SK-N-SH (cell line): Measurements from ENCODE around the gene WWP2. TPM values are rescaled to one million over a fixed set of nuclear protein-coding genes. Genes with fewer than 3 reads are reported as not detected.

ENCODE experiments used
- CTCF ChIA-PET: fragments of 300-600, 350-600 bp; formaldehyde crosslinking; extraction: SDS; loops from one replicate; lab custom pipeline; 2021; lab: Yijun Ruan, JAX
- POLR2A ChIA-PET: fragments of 350-600 bp; sonication (Branson Sonifier 250); formaldehyde crosslinking; extraction: SDS; loops from one replicate; lab custom pipeline; 2020; ENCODE audit warnings: antibody characterized with exemption, inconsistent platforms; lab: Yijun Ruan, JAX
- DNase-seq: peaks from one replicate; pipeline ENCODE4 v3.0.0; 2012
- H2AFZ ChIP-seq: fragments of 200-600 bp; sonication (generic); 2 replicates; pipeline ENCODE4 v1.8.1; 2016; ENCODE audit warnings: antibody characterized with exemption, mild to moderate bottlenecking, low read depth
- H3F3A ChIP-seq: fragments of 200-600 bp; sonication (generic); replicated peaks from 2 replicates; pipeline ENCODE3; 2016; ENCODE audit warnings: antibody characterized with exemption, mild to moderate bottlenecking; ENCODE audit not compliant: insufficient read depth
- H3K27ac ChIP-seq, 2 experiments: fragments of 200-500 bp in 1 of 2; fragments of 200-600 bp in 1 of 2; sonication (Bioruptor generic) in 1 of 2; sonication (generic), shearing (Covaris generic) in 1 of 2; 2 replicates each; pipeline versions ENCODE4 v1.5.1 to v1.6.1; 2014 to 2016; ENCODE audit warnings: low read depth in 2 of 2, inconsistent platforms in 1 of 2, low read length in 1 of 2, mild to moderate bottlenecking in 1 of 2, mixed read lengths in 1 of 2
- H3K27me3 ChIP-seq: fragments of 200-600 bp; sonication (generic), shearing (Covaris generic); 2 replicates; pipeline ENCODE4 v1.6.1; 2016; ENCODE audit warnings: mixed run types; ENCODE audit not compliant: insufficient read depth
- H3K36me3 ChIP-seq, 2 experiments: fragments of 200-500 bp in 1 of 2; fragments of 200-600 bp in 1 of 2; sonication (Bioruptor generic) in 1 of 2; sonication (generic) in 1 of 2; replicated peaks in 1 of 2; 2 replicates each; pipeline versions ENCODE3 to v1.5.1; 2014 to 2016; ENCODE audit warnings: low read length in 1 of 2, mild to moderate bottlenecking in 1 of 2; ENCODE audit not compliant: insufficient read depth in 2 of 2, control insufficient read depth in 1 of 2
- H3K4me1 ChIP-seq, 2 experiments: fragments of 200-500 bp in 1 of 2; fragments of 200-600 bp in 1 of 2; sonication (Bioruptor generic) in 1 of 2; sonication (generic), shearing (Covaris generic) in 1 of 2; 2 replicates each; pipeline versions ENCODE4 v1.5.1 to v1.6.1; 2014 to 2016; ENCODE audit warnings: low read depth in 1 of 2, low read length in 1 of 2, mixed run types in 1 of 2; ENCODE audit not compliant: insufficient read depth in 2 of 2, control insufficient read depth in 1 of 2
- H3K4me2 ChIP-seq: fragments of 200-600 bp; sonication (generic), shearing (Covaris generic); 2 replicates; pipeline ENCODE4 v1.6.1; 2017; ENCODE audit warnings: mixed run types
- H3K4me3 ChIP-seq, 2 experiments: fragments of 200-500 bp in 1 of 2; fragments of 200-600 bp in 1 of 2; sonication (Bioruptor generic) in 1 of 2; sonication (generic), shearing (Covaris generic) in 1 of 2; 2 replicates each; pipeline versions ENCODE4 v1.5.1 to v1.8.1; 2014 to 2016; ENCODE audit warnings: low read depth in 2 of 2, inconsistent platforms in 1 of 2, low read length in 1 of 2, mild to moderate bottlenecking in 1 of 2, mixed read lengths in 1 of 2, moderate library complexity in 1 of 2
- H3K79me2 ChIP-seq: fragments of 200-600 bp; sonication (generic); 2 replicates; pipeline ENCODE4 v1.8.1; 2017; ENCODE audit warnings: mild to moderate bottlenecking; ENCODE audit not compliant: insufficient read depth
- H3K9ac ChIP-seq: fragments of 200-600 bp; sonication (generic); 2 replicates; pipeline ENCODE4 v1.6.1; 2017; ENCODE audit warnings: mixed run types
- H3K9me2 ChIP-seq: fragments of 200-600 bp; sonication (generic); 2 replicates; pipeline ENCODE4 v1.6.1; 2017; ENCODE audit warnings: mixed run types
- H3K9me3 ChIP-seq: fragments of 200-600 bp; sonication (generic); 2 replicates; pipeline ENCODE4 v1.6.1; 2017; ENCODE audit warnings: mixed run types, mild to moderate bottlenecking, moderate library complexity
- H4K20me1 ChIP-seq: fragments of 200-600 bp; sonication (generic); 2 replicates; pipeline ENCODE4 v1.6.1; 2017; ENCODE audit warnings: mild to moderate bottlenecking, mixed run types; ENCODE audit not compliant: insufficient read depth
- FOSL2 ChIP-seq: IDR thresholded peaks from 2 replicates; pipeline ENCODE4 v1.4.0; 2012; ENCODE audit warnings: low read depth, mild to moderate bottlenecking, moderate library complexity, borderline replicate concordance
- FOXM1 ChIP-seq: IDR thresholded peaks from 2 replicates; pipeline ENCODE4 v1.4.0; 2012; ENCODE audit warnings: low read depth, mild to moderate bottlenecking
- JUND ChIP-seq: IDR thresholded peaks from 2 replicates; pipeline ENCODE4 v1.4.0; 2012
- RXRA ChIP-seq: IDR thresholded peaks from 2 replicates; pipeline ENCODE4 v1.4.0; 2012; ENCODE audit warnings: low read depth, mild to moderate bottlenecking, borderline replicate concordance
- SIN3A ChIP-seq: IDR thresholded peaks from 2 replicates; pipeline ENCODE4 v1.6.1; 2012; ENCODE audit warnings: low read depth, mild to moderate bottlenecking, low read length, moderate library complexity, borderline replicate concordance
- SMC3 ChIP-seq: IDR thresholded peaks from 2 replicates; pipeline ENCODE4 v1.6.1; 2012; ENCODE audit warnings: low read depth, low read length, improper control_type of control experiment
- USF1 ChIP-seq: IDR thresholded peaks from 2 replicates; pipeline ENCODE4 v1.4.0; 2012; ENCODE audit warnings: low read depth, borderline replicate concordance
- USF2 ChIP-seq: fragments of 150-350 bp; IDR thresholded peaks from 2 replicates; pipeline ENCODE4 v1.6.1; 2017; ENCODE audit warnings: antibody characterized with exemption, low read length, low read depth, borderline replicate concordance
- ZBTB33 ChIP-seq: IDR thresholded peaks from 2 replicates; pipeline ENCODE4 v1.4.0; 2012; ENCODE audit warnings: low read depth, borderline replicate concordance
- WGBS: methylation state at CpG from one replicate; pipeline ENCODE4 v1.1.6; 2017; ENCODE audit warnings: low lambda C conversion rate; 5-methylcytosine and 5-hydroxymethylcytosine counted together
- polyA plus RNA-seq, 3 experiments: library from polyadenylated mRNA; depleted of rRNA; stranded (reverse); fragments of >200 nt; gene quantifications; 2 replicates each; pipeline ENCODE4 v1.2.3, GENCODE V29; 2012
- TF ChIP-seq, protein P1 (sequence below): IDR thresholded peaks from 2 replicates; pipeline ENCODE4; 2012
- TF ChIP-seq, protein P2 (sequence below): IDR thresholded peaks from 2 replicates; pipeline ENCODE4 v1.6.1; 2012; ENCODE audit warnings: mild to moderate bottlenecking, low read depth, low read length, moderate library complexity
- TF ChIP-seq, protein P3 (sequence below): fragments of 150-350 bp; IDR thresholded peaks from 2 replicates; pipeline ENCODE4 v1.6.1; 2016; ENCODE audit warnings: mild to moderate bottlenecking, low read depth, low read length

Gene WWP2
- polyA plus RNA-seq, 1 of the 3 experiments (the other 2 are of a cell fraction): 13.3 TPM

GRCh38 chr16:69717066-69717465 is 45.1 kb upstream of the WWP2 start:
- no peak for DNase-seq
- Histone ChIP-seq H4K20me1 (no peaks in the 10 kb centered on the region), H3K79me2 (peaks cover 16% of the 10 kb centered on the region; the same call in 1 of the 2 replicates), H3K27ac (no peak overlapping the region), H3K27me3 (no peaks in the 10 kb centered on the region), H2AFZ (no peak overlapping the region), H3K36me3 (peaks cover 19 to 23% of the 10 kb centered on the region in 2 experiments), H3K9ac (no peak overlapping the region), H3K4me3 (no peak overlapping the region), H3K4me2 (no peak overlapping the region), H3F3A (peaks cover under 1% of the 10 kb centered on the region), H3K9me3 (no peaks in the 10 kb centered on the region), H3K9me2 (no peaks in the 10 kb centered on the region), H3K4me1 (no peaks in the 10 kb centered on the region)
- 83% methylated on average over 6 of the region's 6 CpGs for WGBS
- CTCF ChIA-PET: interaction anchor here (0.7 to 1.5 kb wide), 4 partner anchors 8 to 321 kb away, joined by 3 to 5 read pairs (median 4); partner anchors contain the start of gene NOB1
- no peak for TF ChIP-seq FOXM1
- TF ChIP-seq SMC3: no peak
- no peak for TF ChIP-seq SIN3A
- no peak for TF ChIP-seq ZBTB33
- TF ChIP-seq, protein P1, sequence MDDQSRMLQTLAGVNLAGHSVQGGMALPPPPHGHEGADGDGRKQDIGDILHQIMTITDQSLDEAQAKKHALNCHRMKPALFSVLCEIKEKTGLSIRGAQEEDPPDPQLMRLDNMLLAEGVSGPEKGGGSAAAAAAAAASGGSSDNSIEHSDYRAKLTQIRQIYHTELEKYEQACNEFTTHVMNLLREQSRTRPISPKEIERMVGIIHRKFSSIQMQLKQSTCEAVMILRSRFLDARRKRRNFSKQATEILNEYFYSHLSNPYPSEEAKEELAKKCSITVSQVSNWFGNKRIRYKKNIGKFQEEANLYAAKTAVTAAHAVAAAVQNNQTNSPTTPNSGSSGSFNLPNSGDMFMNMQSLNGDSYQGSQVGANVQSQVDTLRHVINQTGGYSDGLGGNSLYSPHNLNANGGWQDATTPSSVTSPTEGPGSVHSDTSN: no peak
- no peak for TF ChIP-seq RXRA
- no peak for TF ChIP-seq USF2
- TF ChIP-seq, protein P2, sequence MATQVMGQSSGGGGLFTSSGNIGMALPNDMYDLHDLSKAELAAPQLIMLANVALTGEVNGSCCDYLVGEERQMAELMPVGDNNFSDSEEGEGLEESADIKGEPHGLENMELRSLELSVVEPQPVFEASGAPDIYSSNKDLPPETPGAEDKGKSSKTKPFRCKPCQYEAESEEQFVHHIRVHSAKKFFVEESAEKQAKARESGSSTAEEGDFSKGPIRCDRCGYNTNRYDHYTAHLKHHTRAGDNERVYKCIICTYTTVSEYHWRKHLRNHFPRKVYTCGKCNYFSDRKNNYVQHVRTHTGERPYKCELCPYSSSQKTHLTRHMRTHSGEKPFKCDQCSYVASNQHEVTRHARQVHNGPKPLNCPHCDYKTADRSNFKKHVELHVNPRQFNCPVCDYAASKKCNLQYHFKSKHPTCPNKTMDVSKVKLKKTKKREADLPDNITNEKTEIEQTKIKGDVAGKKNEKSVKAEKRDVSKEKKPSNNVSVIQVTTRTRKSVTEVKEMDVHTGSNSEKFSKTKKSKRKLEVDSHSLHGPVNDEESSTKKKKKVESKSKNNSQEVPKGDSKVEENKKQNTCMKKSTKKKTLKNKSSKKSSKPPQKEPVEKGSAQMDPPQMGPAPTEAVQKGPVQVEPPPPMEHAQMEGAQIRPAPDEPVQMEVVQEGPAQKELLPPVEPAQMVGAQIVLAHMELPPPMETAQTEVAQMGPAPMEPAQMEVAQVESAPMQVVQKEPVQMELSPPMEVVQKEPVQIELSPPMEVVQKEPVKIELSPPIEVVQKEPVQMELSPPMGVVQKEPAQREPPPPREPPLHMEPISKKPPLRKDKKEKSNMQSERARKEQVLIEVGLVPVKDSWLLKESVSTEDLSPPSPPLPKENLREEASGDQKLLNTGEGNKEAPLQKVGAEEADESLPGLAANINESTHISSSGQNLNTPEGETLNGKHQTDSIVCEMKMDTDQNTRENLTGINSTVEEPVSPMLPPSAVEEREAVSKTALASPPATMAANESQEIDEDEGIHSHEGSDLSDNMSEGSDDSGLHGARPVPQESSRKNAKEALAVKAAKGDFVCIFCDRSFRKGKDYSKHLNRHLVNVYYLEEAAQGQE: no peak
- TF ChIP-seq, protein P3, sequence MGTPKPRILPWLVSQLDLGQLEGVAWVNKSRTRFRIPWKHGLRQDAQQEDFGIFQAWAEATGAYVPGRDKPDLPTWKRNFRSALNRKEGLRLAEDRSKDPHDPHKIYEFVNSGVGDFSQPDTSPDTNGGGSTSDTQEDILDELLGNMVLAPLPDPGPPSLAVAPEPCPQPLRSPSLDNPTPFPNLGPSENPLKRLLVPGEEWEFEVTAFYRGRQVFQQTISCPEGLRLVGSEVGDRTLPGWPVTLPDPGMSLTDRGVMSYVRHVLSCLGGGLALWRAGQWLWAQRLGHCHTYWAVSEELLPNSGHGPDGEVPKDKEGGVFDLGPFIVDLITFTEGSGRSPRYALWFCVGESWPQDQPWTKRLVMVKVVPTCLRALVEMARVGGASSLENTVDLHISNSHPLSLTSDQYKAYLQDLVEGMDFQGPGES: no peak
- no peak for TF ChIP-seq FOSL2
- no peak for TF ChIP-seq JUND
- TF ChIP-seq USF1: no peak
- POLR2A ChIA-PET: no interaction called here
